Activated naive CD8-positive, alpha-beta T cell treated with anti-CD3 and anti-CD28 coated beads, Interleukin-2, amount 50 U/mL, for 16 hours (primary cell): ENCODE data around the gene DHRS9.
"Not testable (repeated sequence)": the region's sequence is repeated elsewhere in the genome, so short reads cannot be mapped to it uniquely, and the experiment has no call there.

Experiments
- DNase-seq: peaks from one replicate; pipeline ENCODE4 v3.0.0-alpha.2; 2020; ENCODE audit warnings: low read depth, low spot score

DHRS9 gene

GRCh38 chr2:169095621-169096105, 26.3 kb downstream of the DHRS9 start:
- no peak for DNase-seq

GRCh38 chr2:169104848-169105247, 35.5 kb downstream of the DHRS9 start:
- DNase-seq = no peak

DNA sequence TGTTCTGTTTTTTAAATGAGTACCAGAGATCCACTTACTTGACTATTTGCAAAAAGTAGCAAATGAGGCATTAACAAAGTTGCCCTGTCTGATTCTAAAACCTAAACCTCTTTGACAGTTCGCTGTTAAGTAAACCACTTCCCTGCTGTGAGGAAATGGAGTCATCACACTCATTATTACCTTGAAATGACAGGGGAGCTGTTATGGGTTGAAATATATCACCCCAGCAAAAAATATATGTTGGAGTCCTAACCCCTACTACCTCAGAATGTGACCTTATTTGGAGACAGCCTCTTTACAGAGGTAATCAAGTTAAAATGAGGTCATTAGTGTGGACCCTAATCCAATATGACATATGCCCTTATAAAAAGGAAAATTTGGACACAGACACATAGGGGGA, 36.1 kb downstream of the DHRS9 start:
- no peak for DNase-seq

- DNase-seq = no peak
Measured at GRCh38 chr2:169106134-169106533, 36.8 kb downstream of the DHRS9 start.

GRCh38 chr2:169106563-169107545, 37.5 kb downstream of the DHRS9 start:
- DNase-seq = no peak

DNA sequence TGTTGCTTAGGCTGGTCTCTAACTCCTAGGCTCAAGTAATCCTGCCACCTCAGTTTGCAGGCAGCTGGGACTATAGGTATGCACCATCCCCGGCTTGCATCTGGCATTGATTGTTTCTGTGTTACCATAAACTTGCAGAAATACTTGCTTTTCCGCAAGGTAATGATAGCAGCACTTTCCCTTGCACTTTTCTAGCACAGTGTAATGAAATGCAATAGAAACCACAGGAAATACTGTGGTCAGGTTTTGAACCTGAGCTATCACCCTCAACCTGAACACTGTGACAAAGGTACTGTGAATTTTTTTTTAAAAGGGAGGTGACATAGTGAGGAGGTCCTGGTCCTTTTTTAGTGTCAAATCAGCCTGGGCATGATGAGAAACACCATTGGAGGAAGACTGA, 38.3 kb downstream of the DHRS9 start:
- no peak for DNase-seq

DNA sequence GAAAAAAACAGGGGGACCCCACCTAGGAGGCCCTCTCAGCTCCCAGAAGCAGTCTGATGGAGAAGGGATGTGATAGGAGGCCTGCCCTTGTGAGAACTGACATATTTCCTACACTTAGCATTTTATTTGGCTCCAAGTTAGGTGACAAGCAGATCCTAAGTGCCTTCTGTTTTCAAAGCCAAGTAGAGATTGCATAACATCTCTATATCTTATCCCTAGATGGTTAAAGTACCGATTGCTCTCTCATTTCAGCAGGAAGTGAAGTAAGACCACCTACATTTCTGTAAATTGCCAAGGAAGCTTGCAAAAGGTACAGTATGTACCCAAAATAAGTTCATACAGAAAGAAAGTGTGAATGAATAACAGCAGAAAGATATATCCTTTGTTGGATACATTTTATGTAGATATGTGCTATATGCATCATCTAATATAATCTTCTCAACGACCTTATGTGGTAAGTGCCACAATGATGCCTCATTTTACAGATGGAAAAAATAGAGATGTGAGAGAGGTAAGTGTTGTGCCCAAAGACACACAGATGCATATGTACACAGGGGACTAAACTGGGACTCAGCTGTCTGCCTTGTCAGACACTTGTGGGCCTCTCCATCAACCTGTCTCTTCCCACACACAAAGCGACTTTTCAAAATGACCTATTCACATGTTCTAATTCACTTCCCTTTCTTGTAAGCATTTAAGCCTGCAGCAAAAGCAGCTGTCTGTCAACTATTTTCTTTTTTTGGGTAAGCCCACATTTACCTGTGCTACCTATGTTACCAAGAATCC, 38.9 kb downstream of the DHRS9 start:
- DNase-seq = no peak

DNA sequence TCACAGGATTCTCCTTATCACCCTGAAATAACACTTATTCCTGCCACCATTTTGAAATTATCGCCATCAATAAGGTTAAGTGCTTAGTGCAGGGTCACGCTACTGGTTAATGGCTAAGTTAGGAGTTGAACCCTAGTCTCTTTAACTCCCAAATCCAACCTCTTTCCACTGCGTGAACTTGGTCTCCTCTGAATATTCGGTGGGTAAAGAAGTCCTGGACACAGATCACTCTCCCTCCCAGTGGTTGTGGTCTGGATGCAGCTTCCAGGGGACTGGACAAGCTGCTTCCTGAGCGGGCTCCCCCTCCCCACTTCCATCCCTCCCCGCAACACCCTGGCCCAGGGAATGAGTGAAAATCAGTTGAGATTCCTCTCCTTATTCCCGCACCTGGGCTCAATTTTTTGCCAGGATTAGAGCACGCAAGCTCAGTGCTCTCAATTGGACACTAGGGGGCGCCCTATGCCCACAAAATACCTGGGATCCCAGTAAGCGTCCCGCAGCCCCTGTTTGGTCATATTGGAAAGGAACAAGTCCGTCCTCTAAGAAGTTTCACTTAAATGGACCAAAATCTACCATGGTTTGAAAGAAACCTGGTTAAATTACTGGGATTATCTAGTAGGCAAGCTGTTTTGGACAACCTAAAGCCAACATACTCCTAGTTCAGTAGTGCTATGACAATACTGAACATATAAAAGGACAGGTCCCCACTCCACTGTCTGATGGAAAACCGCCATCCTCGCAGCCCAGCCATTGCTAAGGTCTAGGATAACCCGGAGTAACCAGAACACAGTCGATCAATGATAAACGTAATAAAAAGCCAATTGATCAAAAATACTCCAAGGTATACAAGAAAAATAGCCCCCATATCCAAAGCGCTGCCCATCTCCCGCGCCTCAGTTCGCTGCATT, 40.4 kb downstream of the DHRS9 start:
- peak; percentile 43 for DNase-seq

DNA sequence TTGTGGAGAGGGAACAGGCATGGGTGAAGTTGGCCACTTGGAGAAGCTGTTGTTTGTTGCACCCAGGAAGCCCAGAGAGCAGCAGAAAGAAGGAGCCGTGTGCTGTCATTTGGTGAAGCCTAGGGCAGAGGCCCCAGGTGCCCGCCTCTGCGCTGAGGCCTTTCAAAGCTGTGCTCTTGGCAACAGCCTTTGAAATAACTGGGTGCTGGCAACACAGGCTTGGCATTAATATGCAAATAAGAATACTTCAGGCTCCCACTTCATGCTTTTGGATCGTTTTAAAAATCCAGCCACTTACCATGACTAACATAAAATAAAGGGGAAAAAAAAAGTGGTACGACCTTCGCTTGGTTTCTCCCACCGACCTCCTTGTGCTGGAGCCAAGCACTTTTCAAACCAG, 41.1 kb downstream of the DHRS9 start:
- DNase-seq = no peak

- no peak for DNase-seq
Measured at GRCh38 chr2:169110916-169111315, 41.6 kb downstream of the DHRS9 start.

- DNase-seq = no peak
Measured at GRCh38 chr2:169112841-169113240, 43.5 kb downstream of the DHRS9 start.

DNA sequence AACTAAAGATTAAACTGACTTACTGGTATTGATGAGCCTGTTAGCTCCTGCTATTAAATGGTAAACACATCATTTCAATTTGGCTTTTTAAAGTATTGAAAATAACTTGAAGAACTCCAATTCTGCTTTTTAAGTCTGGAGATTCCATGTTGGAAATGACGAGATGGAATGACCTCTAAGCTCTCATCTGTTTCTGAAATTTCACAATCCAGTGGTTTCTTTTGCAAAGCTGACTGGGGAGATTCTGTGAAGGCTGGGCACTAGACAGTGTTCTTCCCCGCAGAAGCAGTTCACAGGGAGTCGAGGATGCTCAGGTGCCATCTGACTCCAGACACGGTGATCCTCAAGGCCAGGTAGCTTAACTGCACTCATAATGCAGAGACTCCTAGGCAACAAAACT, 44.7 kb downstream of the DHRS9 start:
- no peak for DNase-seq

DNA sequence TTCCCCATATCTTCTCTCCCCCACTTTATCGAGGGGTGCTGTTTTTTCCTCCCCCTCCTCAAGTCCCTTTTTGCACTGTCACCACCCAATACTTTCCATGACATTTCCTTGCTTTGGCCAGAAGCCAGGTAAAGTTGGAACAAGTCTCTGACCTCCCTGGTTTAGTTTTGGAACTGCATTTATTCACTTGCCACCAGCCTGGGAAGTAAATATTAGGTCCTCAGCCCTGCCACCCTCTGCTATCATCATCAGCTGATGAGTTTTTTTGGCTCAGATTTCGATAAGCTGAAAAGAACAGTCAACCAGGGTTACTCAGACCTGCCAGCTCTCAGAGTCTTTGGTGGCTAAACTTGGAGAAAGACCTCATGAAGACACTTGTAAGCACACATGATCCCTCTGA, 47.0 kb downstream of the DHRS9 start:
- DNase-seq = no peak

DNA sequence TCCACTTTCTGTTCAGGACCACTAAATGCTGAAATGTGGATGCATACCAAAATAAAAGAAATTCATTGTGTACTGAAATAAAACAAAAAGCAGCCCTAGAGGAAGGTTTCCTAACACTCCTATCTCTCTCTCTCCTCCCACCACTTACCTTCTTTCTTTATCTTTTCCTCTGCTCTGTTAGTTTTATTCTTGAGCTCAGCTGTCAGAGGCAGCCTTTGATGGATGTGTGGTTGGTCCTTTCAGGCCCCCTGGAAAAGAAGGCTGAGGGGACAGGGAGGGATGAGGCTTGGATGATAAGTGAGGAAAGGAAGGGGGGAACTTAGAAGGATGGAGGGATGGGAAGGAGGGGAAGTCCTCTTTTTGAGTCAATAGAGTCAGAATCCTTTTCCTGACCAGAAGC, 47.6 kb downstream of the DHRS9 start:
- no peak for DNase-seq

GRCh38 chr2:169118060-169118459, 48.7 kb downstream of the DHRS9 start:
- no peak for DNase-seq

DNA sequence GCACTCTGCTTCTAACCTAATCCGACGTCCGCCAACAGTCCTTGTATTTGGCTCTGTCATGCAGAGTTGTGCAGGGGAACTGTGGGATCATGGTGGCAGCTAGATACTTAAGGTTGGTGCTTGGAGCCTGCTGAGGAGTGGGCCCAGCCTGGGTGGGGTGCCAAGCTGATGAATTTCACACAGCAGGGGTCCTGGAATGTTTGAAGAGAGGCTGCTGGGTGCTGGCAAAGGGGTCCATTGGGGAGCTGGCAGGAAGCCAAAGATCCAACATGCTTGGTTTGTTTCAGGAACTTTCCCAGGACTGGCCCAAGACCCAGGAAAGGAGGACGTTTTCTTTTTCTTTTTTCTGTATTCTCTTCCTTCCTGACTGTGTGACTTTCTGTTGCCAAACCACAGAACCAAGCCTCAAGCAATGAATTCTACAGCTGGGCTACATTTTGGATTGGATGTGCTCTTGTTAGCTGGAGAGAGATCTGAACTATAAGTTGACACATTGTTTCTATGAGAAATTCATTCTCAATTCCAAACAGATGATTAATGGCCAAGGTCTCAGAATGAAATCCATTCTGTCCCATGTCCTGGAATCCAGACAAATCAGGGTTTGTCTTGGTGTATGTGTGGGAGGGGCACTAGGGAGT, 49.9 kb downstream of the DHRS9 start:
- no peak for DNase-seq

DNA sequence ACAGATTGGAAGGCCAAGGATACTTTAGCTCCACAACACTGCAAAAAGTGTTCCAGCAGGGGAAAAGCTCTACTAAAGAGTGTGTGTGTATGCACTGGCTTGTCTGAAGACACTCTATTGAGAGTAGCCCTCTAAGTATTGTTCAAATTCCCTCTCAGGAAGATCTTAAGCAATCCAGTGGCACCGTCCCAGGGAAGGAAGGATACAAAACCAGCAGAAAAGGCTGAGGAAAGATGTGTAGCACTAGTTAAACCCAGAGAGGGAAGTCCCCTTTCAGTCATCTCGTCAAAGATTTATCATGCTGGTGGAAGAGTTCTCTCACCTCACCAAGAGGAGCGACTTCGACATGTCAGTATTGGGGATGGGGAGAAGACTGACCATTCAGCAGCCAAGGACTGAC, 50.5 kb downstream of the DHRS9 start:
- no peak for DNase-seq

GRCh38 chr2:169129703-169130243, 60.4 kb downstream of the DHRS9 start:
- no peak for DNase-seq

- no peak for DNase-seq
Measured at GRCh38 chr2:169131587-169132512, 62.5 kb downstream of the DHRS9 start.

- not testable (repeated sequence) for DNase-seq
Measured at GRCh38 chr2:169134272-169134671, 64.9 kb downstream of the DHRS9 start.
